Fibroblast of the aortic adventitia (primary cell): ENCODE data around the gene SREBF1. TPM values are rescaled to one million over a fixed set of nuclear protein-coding genes. Genes with fewer than 3 reads are reported as not detected.

ENCODE experiments used
- DNase-seq: peaks from one replicate; pipeline ENCODE4 v3.0.0-alpha.2; 2010; ENCODE audit warnings: low read depth
- H3K4me3 ChIP-seq: 2 replicates; pipeline ENCODE4 v1.5.1; 2011; ENCODE audit warnings: low read depth, mild to moderate bottlenecking, control low read depth, low read length, moderate library complexity
- CTCF ChIP-seq: IDR thresholded peaks from 2 replicates; pipeline ENCODE4 v1.5.1; 2011; ENCODE audit warnings: mild to moderate bottlenecking, low read length, control low read depth, inconsistent platforms; ENCODE audit not compliant: insufficient read depth
- total RNA-seq: library from RNA; depleted of rRNA; stranded (reverse); fragments of >200 nt; gene quantifications from 2 replicates; pipeline ENCODE4 v1.2.3, GENCODE V29; 2012; ENCODE audit warnings: low replicate concordance

Gene SREBF1
- total RNA-seq, 1 donor = 48.7 TPM

- no peak for TF ChIP-seq CTCF
- no peak for DNase-seq
- H3K4me3 ChIP-seq = no peak overlapping the region
Measured at GRCh38 chr17:17816240-17816814, 20.5 kb downstream of the SREBF1 start.

GRCh38 chr17:17815436-17816200 is 21.2 kb downstream of the SREBF1 start:
- DNase-seq = no peak
- TF ChIP-seq CTCF = no peak
- H3K4me3 ChIP-seq = no peak overlapping the region

GRCh38 chr17:17815062-17815406 is 21.8 kb downstream of the SREBF1 start:
- TF ChIP-seq CTCF = no peak
- DNase-seq = no peak
- no peak overlapping the region for H3K4me3 ChIP-seq

GRCh38 chr17:17814162-17815061 is 22.4 kb downstream of the SREBF1 start:
- no peak overlapping the region for H3K4me3 ChIP-seq
- DNase-seq = no peak
- no peak for TF ChIP-seq CTCF

- no peak for DNase-seq
- no peak overlapping the region for H3K4me3 ChIP-seq
- no peak for TF ChIP-seq CTCF
Measured at GRCh38 chr17:17813725-17814095, 23.1 kb downstream of the SREBF1 start.

- H3K4me3 ChIP-seq = no peak overlapping the region
- DNase-seq = no peak
- no peak for TF ChIP-seq CTCF
Measured at GRCh38 chr17:17813055-17813724, 23.6 kb downstream of the SREBF1 start.
